Upper lobe of left lung (tissue), 6 donors: ENCODE data around the gene TAL2. TPM values are rescaled to one million over a fixed set of nuclear protein-coding genes. Genes with fewer than 3 reads are reported as not detected.

Experiments used
- ATAC-seq, 2 donors: fragments of 200-7000 bp; cut with Tn5 transposase; one replicate each; pipeline ENCODE4 v1.9.1; 2022; ENCODE audit warnings: mild to moderate bottlenecking in 2 of 2, moderate library complexity in 2 of 2; ENCODE audit not compliant: low FRiP score in 2 of 2
- DNase-seq, 2 donors: peaks; one replicate each; pipeline ENCODE4 v3.0.0-alpha.2; 2019 to 2020
- H3K27ac ChIP-seq, 4 donors: fragments of 200-600 bp; sonication (generic); one replicate each; pipeline ENCODE4 v1.5.1; 2016 to 2019
- H3K27me3 ChIP-seq, 4 donors: fragments of 200-600 bp; sonication (generic); one replicate each; pipeline ENCODE4 v1.5.1; 2017 to 2019
- H3K36me3 ChIP-seq, 4 donors: fragments of 200-600 bp; sonication (generic); one replicate each; pipeline ENCODE4 v1.5.1; 2016 to 2019
- H3K4me1 ChIP-seq, 4 donors: fragments of 200-600 bp; sonication (generic); one replicate each; pipeline ENCODE4 v1.5.1; 2018 to 2019
- H3K4me3 ChIP-seq, 4 donors: fragments of 200-600 bp; sonication (generic); one replicate each; pipeline ENCODE4 v1.5.1; 2017 to 2019; ENCODE audit warnings: mild to moderate bottlenecking in 2 of 4, moderate library complexity in 1 of 4
- H3K9me3 ChIP-seq, 4 donors: fragments of 200-600 bp; sonication (generic); one replicate each; pipeline ENCODE4 v1.5.1; 2018 to 2019
- CTCF ChIP-seq, 6 experiments: fragments of 450-650 bp in 4 of 6; fragments of 200-600 bp in 2 of 6; sonication (generic) in 2 of 6; IDR thresholded peaks; one replicate each; pipeline ENCODE4 v1.5.1; 2016 to 2019; ENCODE audit warnings: antibody characterized with exemption in 6 of 6
- EP300 ChIP-seq, 4 donors: sonication (generic); formaldehyde crosslinking; IDR thresholded peaks; one replicate each; pipeline ENCODE4 v1.5.1; 2017; ENCODE audit warnings: antibody characterized with exemption in 4 of 4, control low read depth in 2 of 4
- POLR2A ChIP-seq, 4 donors: fragments of 450-650 bp; IDR thresholded peaks; one replicate each; pipeline ENCODE4 v1.5.1; 2016 to 2017; ENCODE audit warnings: antibody characterized with exemption in 4 of 4, mild to moderate bottlenecking in 2 of 4
- POLR2AphosphoS5 ChIP-seq, 2 donors: sonication (generic); formaldehyde crosslinking; IDR thresholded peaks; one replicate each; pipeline ENCODE4 v1.5.1; 2017; ENCODE audit warnings: antibody characterized with exemption in 2 of 2
- WGBS, 2 donors: methylation state at CpG; one replicate each; pipeline ENCODE4 v1.1.5; 2017 to 2018; 5-methylcytosine and 5-hydroxymethylcytosine counted together
- total RNA-seq, 6 donors: library from RNA; depleted of rRNA in 4 of 6; stranded (reverse); fragments of >200 nt in 4 of 6; gene quantifications; one replicate each; pipeline versions ENCODE4 v1.1.0 to v1.2.1, GENCODE V29; 2016 to 2021
- donor health status: DM: no; HTN: no; CAD: no; lungs with moderate emphysema.
- donor health status: DM: no; HTN: yes; CAD: no; lungs with severe emphysema.

Gene TAL2
- total RNA-seq, result not detected

- TF ChIP-seq POLR2A (IDR thresholded peaks at IDR 0.05), result no peak
- TF ChIP-seq CTCF (IDR thresholded peaks at IDR 0.05), result no peak
- no peak for TF ChIP-seq EP300 (IDR thresholded peaks at IDR 0.05)
- no peak for TF ChIP-seq POLR2AphosphoS5 (IDR thresholded peaks at IDR 0.05)
- 83 to 85% methylated on average over 12 of the region's 12 CpGs for WGBS, 2 donors
- Histone ChIP-seq H3K9me3 (no peaks in the 10 kb centered on the region), H3K27ac (no peak within 1 kb of the TSS), H3K27me3 (no peaks in the 10 kb centered on the region), H3K4me3 (no peak within 1 kb of the TSS), H3K36me3 (no peaks in the 10 kb centered on the region), H3K4me1 (no peaks in the 10 kb centered on the region)
- DNase-seq, result no peak
- ATAC-seq, result no peak
Measured at GRCh38 chr9:105662184-105663104, at the start of gene TAL2. Gene TAL2, plus strand, starts transcription at chr9:105662457. Its CDS starts 40 bp downstream, at chr9:105662497.

DNA sequence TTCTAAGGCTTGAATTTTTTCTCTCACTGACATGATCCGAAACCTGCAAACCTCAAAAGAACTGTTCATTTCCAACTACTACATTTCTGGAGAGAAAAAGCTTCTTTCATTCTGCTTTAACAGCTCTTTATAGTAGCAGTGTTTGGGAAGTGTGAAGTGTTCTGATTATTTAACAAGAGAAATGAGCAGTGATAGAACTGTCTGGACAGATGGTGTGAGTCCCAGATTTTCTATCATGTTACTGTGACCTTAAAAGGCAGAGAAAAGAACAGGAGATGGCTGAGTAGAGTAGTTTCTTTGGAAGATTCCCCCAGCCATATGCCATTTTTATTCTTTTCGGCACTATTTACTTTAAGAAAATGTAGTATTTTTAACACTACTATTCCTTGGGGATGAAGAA, 41.3 kb upstream of the TAL2 start:
- Histone ChIP-seq H3K36me3 (peaks cover 0 to 17% (median 2%) of the 10 kb centered on the region in 4 donors), H3K4me1 (no peaks in the 10 kb centered on the region), H3K4me3 (no peak overlapping the region), H3K27me3 (no peaks in the 10 kb centered on the region), H3K27ac (no peak overlapping the region), H3K9me3 (no peaks in the 10 kb centered on the region)
- no peak for DNase-seq
- WGBS, 2 donors, result 94 to 99% methylated on average over 2 of the region's 2 CpGs
- no peak for TF ChIP-seq CTCF (IDR thresholded peaks at IDR 0.05)
- no peak for TF ChIP-seq EP300 (IDR thresholded peaks at IDR 0.05)
- TF ChIP-seq POLR2AphosphoS5 (IDR thresholded peaks at IDR 0.05), result no peak
- TF ChIP-seq POLR2A (IDR thresholded peaks at IDR 0.05), result no peak
- no peak for ATAC-seq

- 70 to 86% methylated on average over 1 of the region's 1 CpG for WGBS, 2 donors
- TF ChIP-seq EP300 (IDR thresholded peaks at IDR 0.05), result no peak
- TF ChIP-seq CTCF (IDR thresholded peaks at IDR 0.05), result no peak
- no peak for TF ChIP-seq POLR2A (IDR thresholded peaks at IDR 0.05)
- TF ChIP-seq POLR2AphosphoS5 (IDR thresholded peaks at IDR 0.05), result no peak
- Histone ChIP-seq H3K4me3 (no peak overlapping the region), H3K4me1 (no peaks in the 10 kb centered on the region), H3K27me3 (no peaks in the 10 kb centered on the region), H3K36me3 (peaks cover 0 to 16% (median under 1%) of the 10 kb centered on the region in 4 donors), H3K9me3 (no peaks in the 10 kb centered on the region), H3K27ac (no peak overlapping the region)
- DNase-seq (no peak), ATAC-seq (no peak)
Measured at GRCh38 chr9:105625088-105625487, 37.2 kb upstream of the TAL2 start.

DNA sequence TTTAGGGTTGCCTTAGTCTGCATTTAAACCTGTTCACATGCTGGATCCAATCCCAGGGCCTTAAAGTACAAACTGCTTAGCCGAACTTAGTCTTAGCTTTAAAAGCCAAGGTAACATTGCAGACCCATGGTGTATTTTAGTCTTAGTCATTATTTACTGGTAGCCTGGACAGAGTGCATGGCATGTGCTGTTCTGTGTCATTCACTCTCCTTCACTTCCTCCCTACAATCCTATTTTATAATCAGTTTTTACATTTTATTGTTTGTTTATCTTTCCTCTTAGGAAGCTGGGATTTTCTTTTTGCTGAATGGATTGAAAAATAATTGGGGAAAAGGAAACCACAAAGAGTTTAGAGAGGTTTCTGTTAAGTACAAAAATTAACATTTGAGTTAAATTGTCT, 29.4 kb upstream of the TAL2 start:
- Histone ChIP-seq H3K27me3 (no peaks in the 10 kb centered on the region), H3K27ac (no peak overlapping the region), H3K4me1 (no peaks in the 10 kb centered on the region), H3K4me3 (no peak overlapping the region), H3K9me3 (no peaks in the 10 kb centered on the region), H3K36me3 (peaks cover 0 to 16% (median 0%) of the 10 kb centered on the region in 4 donors)
- DNase-seq, result no peak
- 82 to 93% methylated on average over 1 of the region's 1 CpG for WGBS, 2 donors
- TF ChIP-seq CTCF (IDR thresholded peaks at IDR 0.05) (no peak), EP300 (IDR thresholded peaks at IDR 0.05) (no peak), POLR2A (IDR thresholded peaks at IDR 0.05) (no peak), POLR2AphosphoS5 (IDR thresholded peaks at IDR 0.05) (no peak)
- no peak for ATAC-seq
